SKM-1 treated with dmso at 0.1 percent for 144 hours (cell line): ENCODE results near the gene ZFP69B.
"Not testable (repeated sequence)": the region's sequence is repeated elsewhere in the genome, so short reads cannot be mapped to it uniquely, and the experiment has no call there.

Source experiments
- DNase-seq: peaks from one replicate; lab custom pipeline; 2025; ENCODE audit not compliant: unreplicated experiment; lab: John Stamatoyannopoulos, UW

Gene ZFP69B

GRCh38 chr1:40435471-40435870 lies 14.8 kb upstream of the ZFP69B start:
- no peak for DNase-seq

- no peak for DNase-seq
Observed at GRCh38 chr1:40435876-40436275, 14.4 kb upstream of the ZFP69B start.

- peak; percentile 13 for DNase-seq
Observed at GRCh38 chr1:40438391-40439015, 11.8 kb upstream of the ZFP69B start.

DNA sequence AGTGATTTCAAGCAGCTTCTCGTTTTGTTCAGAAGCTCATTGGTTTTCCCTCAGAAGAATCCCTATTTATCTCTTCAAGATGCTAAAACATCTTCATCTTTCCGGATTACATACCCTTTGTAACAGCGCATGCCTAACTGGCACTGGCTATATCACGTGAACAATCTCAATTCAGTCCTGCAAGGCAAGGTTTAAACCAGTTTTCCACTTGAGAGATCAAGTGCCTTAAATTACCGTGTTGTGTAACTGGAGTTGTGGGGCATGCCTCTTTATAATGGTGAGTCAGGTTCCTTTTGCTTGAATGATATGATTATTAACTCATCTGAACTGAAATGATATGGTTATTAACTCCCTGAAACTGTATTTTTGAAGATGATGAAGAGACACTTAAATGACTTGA lies 11.0 kb upstream of the ZFP69B start:
- no peak for DNase-seq

GRCh38 chr1:40450495-40451237 lies 390 bp downstream of the ZFP69B start:
- DNase-seq = no peak

GRCh38 chr1:40451238-40451585 lies 936 bp downstream of the ZFP69B start:
- no peak for DNase-seq

GRCh38 chr1:40454873-40455272 lies 4.6 kb downstream of the ZFP69B start:
- no peak for DNase-seq

DNA sequence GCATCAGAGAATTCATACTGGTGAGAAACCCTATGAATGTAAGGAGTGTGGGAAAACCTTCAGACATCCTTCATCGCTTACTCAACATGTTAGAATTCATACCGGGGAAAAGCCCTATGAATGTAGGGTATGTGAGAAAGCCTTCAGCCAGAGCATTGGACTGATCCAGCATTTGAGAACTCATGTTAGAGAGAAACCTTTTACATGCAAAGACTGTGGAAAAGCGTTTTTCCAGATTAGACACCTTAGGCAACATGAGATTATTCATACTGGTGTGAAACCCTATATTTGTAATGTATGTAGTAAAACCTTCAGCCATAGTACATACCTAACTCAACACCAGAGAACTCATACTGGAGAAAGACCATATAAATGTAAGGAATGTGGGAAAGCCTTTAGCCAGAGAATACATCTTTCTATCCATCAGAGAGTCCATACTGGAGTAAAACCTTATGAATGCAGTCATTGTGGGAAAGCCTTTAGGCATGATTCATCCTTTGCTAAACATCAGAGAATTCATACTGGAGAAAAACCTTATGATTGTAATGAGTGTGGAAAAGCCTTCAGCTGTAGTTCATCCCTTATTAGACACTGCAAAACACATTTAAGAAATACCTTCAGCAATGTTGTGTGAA lies 12.8 kb downstream of the ZFP69B start:
- no peak for DNase-seq

DNA sequence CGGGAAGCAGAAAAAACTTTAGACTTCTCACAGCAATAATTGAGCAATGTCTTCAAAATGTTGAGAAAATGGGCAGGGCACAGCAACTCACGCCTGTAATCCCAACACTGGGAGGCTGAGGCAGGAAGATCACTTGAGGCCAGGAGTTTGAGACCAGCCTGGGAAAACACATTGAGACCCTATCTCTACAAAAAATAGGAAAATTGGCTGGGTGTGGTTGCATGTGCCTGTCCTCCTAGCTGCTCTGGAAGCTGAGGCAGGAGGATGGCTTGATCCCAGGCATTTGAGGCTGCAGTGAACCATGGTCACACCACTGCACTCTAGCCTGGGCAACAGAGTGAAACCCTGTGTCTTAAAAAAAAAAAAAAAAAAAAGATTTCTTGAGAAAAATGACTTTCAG lies 19.1 kb downstream of the ZFP69B start:
- no peak for DNase-seq

DNA sequence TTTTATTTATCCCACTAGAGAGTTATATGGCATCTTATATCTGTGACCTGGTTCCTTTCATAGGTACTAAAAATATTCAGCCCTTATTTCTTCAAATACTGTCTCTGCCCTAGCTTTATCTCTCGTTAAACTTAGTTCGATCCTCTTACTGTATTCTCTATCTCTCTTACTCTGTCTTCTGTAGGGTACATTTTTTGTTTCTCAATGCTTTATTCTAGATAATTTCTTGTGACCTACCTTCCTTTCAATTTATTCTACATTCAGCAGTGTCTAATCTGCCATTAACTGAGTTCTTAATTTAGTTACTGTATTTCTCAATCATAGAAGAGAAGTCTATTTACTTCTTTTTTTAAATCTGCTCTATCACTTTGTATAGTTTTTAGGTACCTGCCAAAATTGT lies 25.0 kb downstream of the ZFP69B start:
- no peak for DNase-seq

DNA sequence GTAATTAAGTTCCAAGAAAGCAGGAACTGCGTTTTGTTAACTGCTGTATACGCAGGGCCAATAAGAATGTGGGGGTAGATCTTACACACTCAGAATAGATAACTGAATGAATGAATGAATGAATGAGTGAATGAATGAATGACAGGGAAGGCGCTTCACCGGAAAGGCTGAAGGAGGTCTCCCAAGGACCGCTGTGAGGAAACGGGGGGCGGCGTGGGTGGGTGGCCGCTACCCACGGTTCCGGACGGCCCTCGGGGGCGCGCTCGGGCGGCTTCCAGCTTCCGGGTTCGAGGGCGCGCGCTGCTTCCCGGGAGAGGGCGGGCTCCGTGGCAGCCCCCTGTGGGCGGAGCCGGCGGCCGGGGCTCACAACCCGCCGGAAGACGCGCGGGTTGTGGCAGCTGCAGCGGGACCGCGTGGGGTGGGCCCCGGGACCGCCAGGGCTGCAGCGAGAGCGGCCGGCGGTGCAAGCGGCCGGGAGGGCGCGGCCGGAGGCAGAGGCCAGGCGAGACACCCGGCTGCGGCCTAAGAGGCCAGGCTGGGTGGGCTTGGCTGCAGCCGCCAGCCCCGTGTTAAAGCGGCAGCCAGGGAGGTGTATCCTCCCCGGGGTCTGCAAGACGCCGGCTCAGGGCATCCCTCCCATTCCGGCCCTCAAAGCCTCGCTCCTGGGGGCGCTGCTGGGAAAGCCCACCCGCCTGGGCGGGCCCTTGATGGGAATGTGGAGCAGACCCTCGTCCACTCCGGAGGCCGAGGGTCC lies 26.8 kb downstream of the ZFP69B start, which contains the start of gene ZFP69:
Gene ZFP69 (plus strand): TSS at position 367 of the 754 bp plus-strand sequence. CDS start 2,072 bp downstream, outside the sequence.
- peak; percentile 58 for DNase-seq

GRCh38 chr1:40477678-40478053 lies 27.4 kb downstream of the ZFP69B start:
- no peak for DNase-seq

GRCh38 chr1:40478276-40478675 lies 28.0 kb downstream of the ZFP69B start:
- no peak for DNase-seq

DNA sequence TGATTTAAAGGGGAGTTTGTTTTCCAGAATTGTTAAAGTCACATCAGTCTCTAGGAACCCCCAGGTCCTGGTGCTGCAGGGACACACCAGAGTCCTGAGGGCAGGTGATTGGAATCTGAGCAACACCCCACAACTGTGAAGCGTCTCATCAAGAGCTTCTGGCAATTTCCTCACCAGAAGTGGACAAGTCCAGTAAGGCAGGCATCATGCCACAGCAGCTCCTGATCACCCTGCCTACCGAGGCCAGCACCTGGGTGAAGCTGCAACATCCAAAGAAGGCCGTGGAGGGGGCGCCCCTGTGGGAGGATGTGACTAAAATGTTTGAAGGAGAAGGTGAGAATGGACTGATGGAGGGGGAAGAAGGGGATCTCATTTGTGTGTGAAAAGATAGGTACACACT lies 28.9 kb downstream of the ZFP69B start:
- DNase-seq = no peak

DNA sequence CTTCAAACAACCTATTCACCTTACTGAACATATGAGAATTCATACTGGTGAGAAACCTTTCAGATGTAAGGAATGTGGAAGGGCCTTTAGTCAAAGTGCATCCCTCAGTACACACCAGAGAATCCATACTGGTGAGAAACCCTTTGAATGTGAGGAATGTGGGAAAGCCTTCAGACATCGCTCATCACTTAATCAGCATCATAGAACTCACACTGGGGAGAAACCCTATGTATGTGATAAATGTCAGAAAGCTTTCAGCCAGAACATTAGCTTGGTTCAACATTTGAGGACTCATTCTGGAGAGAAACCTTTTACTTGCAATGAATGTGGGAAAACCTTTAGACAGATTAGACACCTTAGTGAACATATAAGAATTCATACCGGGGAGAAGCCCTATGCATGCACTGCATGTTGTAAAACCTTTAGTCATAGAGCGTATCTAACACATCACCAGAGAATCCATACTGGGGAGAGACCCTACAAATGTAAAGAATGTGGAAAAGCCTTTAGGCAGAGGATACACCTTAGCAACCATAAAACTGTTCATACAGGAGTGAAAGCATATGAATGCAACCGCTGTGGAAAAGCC lies 45.1 kb downstream of the ZFP69B start:
- no peak for DNase-seq

GRCh38 chr1:40502651-40503050 lies 52.4 kb downstream of the ZFP69B start:
- not testable (repeated sequence) for DNase-seq

GRCh38 chr1:40507973-40508372 lies 57.7 kb downstream of the ZFP69B start:
- DNase-seq = no peak

- DNase-seq = peak; percentile 76
Observed at GRCh38 chr1:40508375-40509341, 58.4 kb downstream of the ZFP69B start, which contains the start of gene EXO5. Gene EXO5 (plus strand): TSS chr1:40508767. CDS start chr1:40514545, 5,778 bp downstream.
